IMR-90 (cell line): ENCODE measurements around the gene PES1.

Source experiments
- BHLHE40 ChIP-seq: fragments of 150-350 bp; IDR thresholded peaks from 2 replicates; pipeline ENCODE4 v1.6.1; 2016; ENCODE audit warnings: mild to moderate bottlenecking, low read depth, low read length
- CEBPB ChIP-seq: IDR thresholded peaks from 2 replicates; pipeline ENCODE4 v1.6.1; 2012; ENCODE audit warnings: low read depth, low read length, improper control_type of control experiment
- CTCF ChIP-seq: conservative IDR thresholded peaks from 2 replicates; pipeline ENCODE4 v1.5.1; 2012; ENCODE audit warnings: mild to moderate bottlenecking, low read depth, low read length, improper control_type of control experiment
- ELK1 ChIP-seq: fragments of 150-350 bp; IDR thresholded peaks from 2 replicates; pipeline ENCODE4 v1.6.1; 2016; ENCODE audit warnings: low read depth, mild to moderate bottlenecking, low read length, moderate library complexity, borderline replicate concordance
- MAFK ChIP-seq: IDR thresholded peaks from 2 replicates; pipeline ENCODE4 v1.6.1; 2012; ENCODE audit warnings: low read depth, low read length, improper control_type of control experiment
- MXI1 ChIP-seq: IDR thresholded peaks from 2 replicates; pipeline ENCODE4 v1.6.1; 2012; ENCODE audit warnings: low read depth, mild to moderate bottlenecking, low read length, moderate library complexity, borderline replicate concordance
- POLR2A ChIP-seq: IDR thresholded peaks from 2 replicates; pipeline ENCODE4 v1.6.1; 2012; ENCODE audit warnings: mild to moderate bottlenecking, low read depth, low read length
- RAD21 ChIP-seq: IDR thresholded peaks from 2 replicates; pipeline ENCODE4 v1.6.1; 2012; ENCODE audit warnings: low read length, improper control_type of control experiment
- RCOR1 ChIP-seq: IDR thresholded peaks from 2 replicates; pipeline ENCODE4 v1.6.1; 2012; ENCODE audit warnings: mild to moderate bottlenecking, low read length, improper control_type of control experiment; ENCODE audit not compliant: insufficient replicate concordance
- RFX5 ChIP-seq: IDR thresholded peaks from 2 replicates; pipeline ENCODE4 v1.8.0; 2012; ENCODE audit warnings: low read depth, mild to moderate bottlenecking, low read length, moderate library complexity
- SMC3 ChIP-seq: fragments of 150-350 bp; IDR thresholded peaks from 2 replicates; pipeline ENCODE4 v1.6.1; 2016; ENCODE audit warnings: low read depth, mild to moderate bottlenecking, antibody characterized with exemption, low read length, moderate library complexity
- USF2 ChIP-seq: fragments of 150-350 bp; IDR thresholded peaks from 2 replicates; pipeline ENCODE4 v1.6.1; 2017; ENCODE audit warnings: mild to moderate bottlenecking, antibody characterized with exemption, low read length, low read depth

GRCh38 chr22:30568137-30568805 lies 23.4 kb downstream of the PES1 start:
- TF ChIP-seq CTCF (no peak), POLR2A (no peak), USF2 (no peak), MXI1 (no peak), RFX5 (no peak), ELK1 (no peak), BHLHE40 (no peak), MAFK (no peak), SMC3 (no peak), RCOR1 (no peak), CEBPB (no peak), RAD21 (no peak)
